ENCODE measurements around the gene AFF3.

AFF3 gene

GRCh38 chr2:99953750-99954149, 188.6 kb downstream of the AFF3 start:
- no peak overlapping the region for H3K9ac ChIP-seq (ENCODE audit: low read length)
- no peaks in the 10 kb centered on the region for H3K79me2 ChIP-seq (ENCODE audit: low read length)
- H3K4me2 ChIP-seq (ENCODE audit: low read depth, low read length): no peak overlapping the region
- no peak for TF ChIP-seq EZH2 (optimal IDR thresholded peaks at IDR 0.05; ENCODE audit: low read depth, low read length)
- TF ChIP-seq CTCF (IDR thresholded peaks at IDR 0.05; ENCODE audit: low read length): no peak
- no peaks in the 10 kb centered on the region for H3K4me1 ChIP-seq (ENCODE audit: low read length)
- H3K27ac ChIP-seq (ENCODE audit: low read length): no peak overlapping the region
- H3K27me3 ChIP-seq (replicated peaks; ENCODE audit: insufficient read depth, low read length): no peaks in the 10 kb centered on the region
- DNase-seq: no peak
- no peak overlapping the region for H2AFZ ChIP-seq (ENCODE audit: low read length)
- H4K20me1 ChIP-seq (ENCODE audit: insufficient read depth, low read length): no peaks in the 10 kb centered on the region
- H3K9me3 ChIP-seq (replicated peaks; ENCODE audit: insufficient read depth, low read length): no peaks in the 10 kb centered on the region
- no peaks in the 10 kb centered on the region for H3F3A ChIP-seq (ENCODE audit: insufficient read depth, low read length)
- H3K36me3 ChIP-seq (replicated peaks; ENCODE audit: insufficient read depth, low read length): no peaks in the 10 kb centered on the region
- H3K9me2 ChIP-seq (replicated peaks; ENCODE audit: insufficient read depth, low read length): no peaks in the 10 kb centered on the region
- H3K4me3 ChIP-seq (ENCODE audit: low read length): no peak overlapping the region

- H4K20me1 ChIP-seq (ENCODE audit: insufficient read depth, low read length): no peaks in the 10 kb centered on the region
- no peaks in the 10 kb centered on the region for H3K4me1 ChIP-seq (ENCODE audit: low read length)
- no peak overlapping the region for H3K27ac ChIP-seq (ENCODE audit: low read length)
- H3F3A ChIP-seq (ENCODE audit: insufficient read depth, low read length): no peaks in the 10 kb centered on the region
- H3K9me2 ChIP-seq (replicated peaks; ENCODE audit: insufficient read depth, low read length): no peaks in the 10 kb centered on the region
- no peaks in the 10 kb centered on the region for H3K27me3 ChIP-seq (replicated peaks; ENCODE audit: insufficient read depth, low read length)
- H3K4me3 ChIP-seq (ENCODE audit: low read length): no peak overlapping the region
- H2AFZ ChIP-seq (ENCODE audit: low read length): no peak overlapping the region
- no peak for DNase-seq
- no peaks in the 10 kb centered on the region for H3K36me3 ChIP-seq (replicated peaks; ENCODE audit: insufficient read depth, low read length)
- no peak overlapping the region for H3K4me2 ChIP-seq (ENCODE audit: low read depth, low read length)
- no peak overlapping the region for H3K9ac ChIP-seq (ENCODE audit: low read length)
- H3K79me2 ChIP-seq (ENCODE audit: low read length): no peaks in the 10 kb centered on the region
- TF ChIP-seq EZH2phosphoT487 (IDR thresholded peaks at IDR 0.05; ENCODE audit: low read length) (no peak), CTCF (IDR thresholded peaks at IDR 0.05; ENCODE audit: low read length) (no peak), EZH2 (optimal IDR thresholded peaks at IDR 0.05; ENCODE audit: low read depth, low read length) (no peak)
- H3K9me3 ChIP-seq (replicated peaks; ENCODE audit: insufficient read depth, low read length): no peaks in the 10 kb centered on the region
Observed at GRCh38 chr2:99949963-99950362, 192.4 kb downstream of the AFF3 start.

GRCh38 chr2:99949530-99949929, 192.9 kb downstream of the AFF3 start:
- H4K20me1 ChIP-seq (ENCODE audit: insufficient read depth, low read length): no peaks in the 10 kb centered on the region
- H3K4me1 ChIP-seq (ENCODE audit: low read length): no peaks in the 10 kb centered on the region
- no peak overlapping the region for H3K4me2 ChIP-seq (ENCODE audit: low read depth, low read length)
- H3K9me3 ChIP-seq (replicated peaks; ENCODE audit: insufficient read depth, low read length): no peaks in the 10 kb centered on the region
- H2AFZ ChIP-seq (ENCODE audit: low read length): no peak overlapping the region
- no peak overlapping the region for H3K27ac ChIP-seq (ENCODE audit: low read length)
- H3K9me2 ChIP-seq (replicated peaks; ENCODE audit: insufficient read depth, low read length): no peaks in the 10 kb centered on the region
- H3K79me2 ChIP-seq (ENCODE audit: low read length): no peaks in the 10 kb centered on the region
- H3F3A ChIP-seq (ENCODE audit: insufficient read depth, low read length): no peaks in the 10 kb centered on the region
- H3K9ac ChIP-seq (ENCODE audit: low read length): no peak overlapping the region
- no peak for DNase-seq
- H3K36me3 ChIP-seq (replicated peaks; ENCODE audit: insufficient read depth, low read length): no peaks in the 10 kb centered on the region
- no peak overlapping the region for H3K4me3 ChIP-seq (ENCODE audit: low read length)
- H3K27me3 ChIP-seq (replicated peaks; ENCODE audit: insufficient read depth, low read length): no peaks in the 10 kb centered on the region
- TF ChIP-seq EZH2phosphoT487 (IDR thresholded peaks at IDR 0.05; ENCODE audit: low read length) (no peak), CTCF (IDR thresholded peaks at IDR 0.05; ENCODE audit: low read length) (no peak), EZH2 (optimal IDR thresholded peaks at IDR 0.05; ENCODE audit: low read depth, low read length) (no peak)
